ENCODE data around the gene EIF4G3. TPM values are rescaled to one million over a fixed set of nuclear protein-coding genes. Genes with fewer than 3 reads are reported as not detected.
"Not testable (repeated sequence)": the region's sequence is repeated elsewhere in the genome, so short reads cannot be mapped to it uniquely, and the experiment has no call there.

Gene EIF4G3
- total RNA-seq, 1 experiment from 2014 or later: 72.0 TPM

DNA sequence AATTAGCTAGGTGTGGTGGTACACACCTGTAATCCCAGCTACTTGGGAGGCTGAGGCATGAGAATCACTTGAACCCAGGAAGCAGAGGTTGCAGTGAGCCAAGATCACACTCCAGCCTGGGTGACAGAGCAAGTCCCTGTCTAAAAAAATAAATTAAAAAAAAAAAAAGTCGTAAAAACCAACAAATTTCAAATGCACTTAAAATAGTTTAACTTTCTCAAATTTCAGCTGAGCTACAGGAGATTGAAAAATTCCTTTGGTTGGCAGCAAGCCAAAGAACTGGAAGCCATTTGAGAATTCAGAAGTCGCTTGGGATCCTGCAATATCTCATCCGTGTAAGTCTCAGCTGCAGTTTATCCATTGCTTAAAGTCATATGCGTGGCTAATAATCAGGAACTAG, 5.9 kb downstream of the EIF4G3 start:
- not testable (repeated sequence) for H3K18ac ChIP-seq (ENCODE audit: insufficient read length, low read depth, low read length); H2BK20ac ChIP-seq (ENCODE audit: low read depth, low read length, poor library complexity, severe bottlenecking); H2BK5ac ChIP-seq (ENCODE audit: insufficient read length, low read length); H2AFZ ChIP-seq (ENCODE audit: low read length); H4K20me1 ChIP-seq (ENCODE audit: control insufficient read depth, insufficient read depth, insufficient read length); H3K4me1 ChIP-seq (ENCODE audit: insufficient read depth, low read length); H3K4me2 ChIP-seq (ENCODE audit: insufficient read depth, insufficient read length, low read length); H3K9me3 Mint-ChIP-seq; H3K79me1 ChIP-seq (ENCODE audit: insufficient read depth, low read depth, low read length, poor library complexity, severe bottlenecking); H3K23ac ChIP-seq (ENCODE audit: insufficient read length, low read depth, low read length); H2BK12ac ChIP-seq (ENCODE audit: insufficient read length, low read depth, low read length); H3K27me3 Mint-ChIP-seq (ENCODE audit: low read depth); H2BK120ac ChIP-seq (ENCODE audit: low read depth, low read length, poor library complexity, severe bottlenecking); H3K4me3 Mint-ChIP-seq; H3K27me3 ChIP-seq (ENCODE audit: insufficient read depth, low read length); H4K5ac ChIP-seq (ENCODE audit: insufficient read length, low read depth, low read length); H4K8ac ChIP-seq (replicated peaks; ENCODE audit: insufficient read length, low read depth, low read length); H2AK5ac ChIP-seq (ENCODE audit: insufficient read length, low read length); H3T11ph ChIP-seq (ENCODE audit: low read length); H3K27ac Mint-ChIP-seq; H3K9me3 ChIP-seq (ENCODE audit: control insufficient read depth, low read depth, low read length); DNase-seq; H2BK15ac ChIP-seq (ENCODE audit: low read depth, low read length); H3K9ac ChIP-seq (ENCODE audit: extremely low read depth, insufficient read length, low read length); H3K4ac ChIP-seq (ENCODE audit: low read depth, low read length); H4K91ac ChIP-seq (ENCODE audit: insufficient read length, low read depth, low read length); H3K14ac ChIP-seq (ENCODE audit: insufficient read depth, low read length); H3K27ac ChIP-seq (ENCODE audit: insufficient read length, low read depth, low read length); H3K56ac ChIP-seq (ENCODE audit: insufficient read length, low read depth, low read length); H3K23me2 ChIP-seq (ENCODE audit: insufficient read length, low read depth, low read length, poor library complexity, severe bottlenecking)
- Mint-ChIP-seq H3K4me1 (peaks cover 16 to 18% of the 10 kb centered on the region in 2 experiments), H3K36me3 (ENCODE audit: insufficient read depth in 1 of 3, low read depth in 3 of 3) (peaks cover 24 to 45% (median 40%) of the 10 kb centered on the region in 3 experiments)
- WGBS (ENCODE audit: extremely low coverage, insufficient read length, low lambda C conversion rate): no CpG with 5 or more reads among the region's 4 CpGs
- peaks cover 27% of the 10 kb centered on the region; the same call in 1 of the 2 replicates for H3K79me2 ChIP-seq (ENCODE audit: insufficient read depth, low read length)
